ENCODE results near the gene ACADS. TPM values are rescaled to one million over a fixed set of nuclear protein-coding genes. Genes with fewer than 3 reads are reported as not detected.
A peak's percentile ranks its signal among the peaks of the same experiment; 100 is the strongest.

Gene ACADS
- total RNA-seq, 1 donor from 2014 or later: 113 TPM

- ATAC-seq (ENCODE audit: poor library complexity) (no peak), DNase-seq (no peak)
- intact Hi-C loops (cut with DNase I): loop anchor here (10.0 kb wide), 1 partner anchor 138 kb away; the partner anchor contains the start of gene SPPL3
Measured at GRCh38 chr12:120766566-120766965, 40.9 kb downstream of the ACADS start.

- ATAC-seq (ENCODE audit: poor library complexity) (no peak), DNase-seq (no peak)
- intact Hi-C loops (cut with DNase I): loop anchor here (10.0 kb wide), 1 partner anchor 137 kb away; the partner anchor contains the start of gene SPPL3
Measured at GRCh38 chr12:120767071-120768024, 41.7 kb downstream of the ACADS start.

GRCh38 chr12:120771097-120771496, 45.5 kb downstream of the ACADS start:
- no peak for ATAC-seq (ENCODE audit: poor library complexity)
- intact Hi-C loops (cut with DNase I): no loop called here

GRCh38 chr12:120774169-120774916, 48.7 kb downstream of the ACADS start:
- DNase-seq (no peak), ATAC-seq (ENCODE audit: poor library complexity) (peak; percentile 48)
- intact Hi-C loops (cut with DNase I): no loop called here

More at GRCh38 chr12:120771097-120771496, 45.5 kb downstream of the ACADS start:
- DNase-seq: no peak

GRCh38 chr12:120775862-120776552, 50.4 kb downstream of the ACADS start:
- DNase-seq: no peak
- peak; percentile 61 for ATAC-seq (ENCODE audit: poor library complexity)
- intact Hi-C loops (cut with DNase I): no loop called here

GRCh38 chr12:120783197-120783596, 57.6 kb downstream of the ACADS start:
- ATAC-seq (ENCODE audit: poor library complexity) (no peak), DNase-seq (no peak)
- intact Hi-C loops (cut with DNase I): no loop called here

- intact Hi-C loops (cut with DNase I): no loop called here
- ATAC-seq (ENCODE audit: poor library complexity): no peak
- no peak for DNase-seq
Measured at GRCh38 chr12:120784804-120785203, 59.2 kb downstream of the ACADS start.

GRCh38 chr12:120787889-120788288, 62.3 kb downstream of the ACADS start:
- no peak for DNase-seq
- intact Hi-C loops (cut with DNase I): no loop called here
- ATAC-seq (ENCODE audit: poor library complexity): peak; percentile 69

Other genes with a start within 250 kb of the ACADS start
- gene DYNLL1, start 229.7 kb upstream of the ACADS start, total RNA-seq: 154 TPM
- gene COQ5, start 196.7 kb upstream of the ACADS start, total RNA-seq: 44.0 TPM
- gene RNF10, start 191.5 kb upstream of the ACADS start, total RNA-seq: 242 TPM
- gene POP5, start 144.4 kb upstream of the ACADS start, total RNA-seq: 40.9 TPM
- gene CABP1, start 85.2 kb upstream of the ACADS start, total RNA-seq: 6.5 TPM
- gene MLEC, start 38.7 kb upstream of the ACADS start, total RNA-seq: 125 TPM
- 13.4 TPM for gene UNC119B, start 15.4 kb upstream of the ACADS start, total RNA-seq
- gene SPPL3, start 178.5 kb downstream of the ACADS start, total RNA-seq: 28.3 TPM